NCI-H2171 (cell line): ENCODE results near the gene ATRNL1.

Source experiments
- DNase-seq: peaks from one replicate; lab custom pipeline; 2025; lab: John Stamatoyannopoulos, UW

The ATRNL1 gene

DNA sequence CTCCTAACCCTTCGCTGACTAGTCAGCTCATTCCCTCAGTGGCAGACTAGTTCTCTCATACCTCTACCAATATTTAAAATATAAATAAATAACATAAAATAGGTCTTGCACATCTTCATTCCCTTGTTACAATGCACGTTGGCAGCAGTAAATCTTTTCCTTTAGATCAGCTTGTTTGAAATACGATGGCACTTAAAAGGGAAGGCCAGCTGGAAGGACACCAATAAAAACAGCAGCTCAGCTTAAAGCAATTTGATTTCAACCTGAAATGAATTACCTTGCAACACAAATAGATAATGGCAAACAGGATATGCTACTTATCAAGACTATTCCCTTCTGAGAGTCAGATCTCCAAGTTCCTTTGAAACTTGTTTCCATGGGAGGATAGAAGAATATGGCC lies 858.1 kb downstream of the ATRNL1 start:
- no peak for DNase-seq

GRCh38 chr10:115953281-115953680 lies 860.1 kb downstream of the ATRNL1 start:
- no peak for DNase-seq

GRCh38 chr10:115953968-115954367 lies 860.8 kb downstream of the ATRNL1 start:
- no peak for DNase-seq

GRCh38 chr10:115956225-115957011 lies 863.3 kb downstream of the ATRNL1 start:
- DNase-seq = no peak

GRCh38 chr10:115957012-115957399 lies 863.8 kb downstream of the ATRNL1 start:
- DNase-seq = no peak

DNA sequence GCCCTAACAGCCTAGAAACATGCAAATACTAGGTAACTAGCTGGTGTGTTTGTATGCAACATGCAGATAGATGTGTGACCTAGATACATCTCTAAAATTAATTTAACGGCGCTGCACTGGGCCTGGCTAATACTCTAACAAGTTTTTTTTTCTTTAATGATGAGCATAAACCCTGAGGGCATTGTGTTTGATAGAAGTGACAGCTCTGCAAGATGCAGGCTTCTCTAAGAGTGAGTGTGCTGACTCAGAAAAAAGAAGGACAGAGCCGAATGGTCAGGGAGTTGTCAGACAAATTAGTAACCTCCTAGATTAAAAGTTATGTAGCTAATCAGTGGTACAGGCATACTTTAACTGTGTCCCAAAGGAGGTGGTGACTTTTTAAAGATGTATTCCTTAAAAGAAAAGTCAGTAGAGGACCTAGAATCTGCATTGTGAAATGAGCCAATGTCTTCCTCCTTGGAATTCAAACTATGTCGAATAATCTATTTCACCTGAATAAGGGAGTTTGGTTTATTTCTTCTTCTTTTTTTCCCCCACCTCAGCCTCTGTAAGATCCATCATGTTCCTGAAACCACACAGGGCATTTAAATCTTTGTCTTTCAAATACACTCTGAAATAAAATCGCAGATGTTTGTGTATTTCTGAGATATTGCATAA lies 864.7 kb downstream of the ATRNL1 start:
- DNase-seq = no peak

- peak; percentile 38 for DNase-seq
These were observed 870.7 kb downstream of the ATRNL1 start for GRCh38 chr10:115963848-115964247.

GRCh38 chr10:115964827-115965226 lies 871.7 kb downstream of the ATRNL1 start:
- no peak for DNase-seq

DNA sequence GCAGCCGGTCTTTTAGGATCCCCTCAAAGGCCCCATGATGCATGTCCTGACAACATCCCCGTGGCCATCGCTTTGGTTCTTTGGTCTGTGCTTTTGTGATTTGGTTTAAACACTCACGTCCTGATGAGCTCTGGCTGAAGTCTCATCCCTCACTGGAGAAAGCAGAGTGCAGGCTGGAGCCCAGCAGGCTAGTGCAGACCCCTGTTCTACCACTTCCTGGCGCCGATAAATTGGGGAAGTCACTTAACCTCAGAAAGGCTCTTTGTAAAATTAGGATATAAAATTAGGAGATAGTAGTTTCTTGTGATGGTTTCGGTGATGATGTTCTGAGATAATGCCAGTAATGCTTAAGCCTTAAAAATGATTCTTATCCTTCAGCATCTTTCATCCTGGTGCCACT lies 872.2 kb downstream of the ATRNL1 start:
- DNase-seq = no peak

- DNase-seq = no peak
These were observed 875.1 kb downstream of the ATRNL1 start for GRCh38 chr10:115968236-115968635.

- no peak for DNase-seq
These were observed 876.4 kb downstream of the ATRNL1 start for GRCh38 chr10:115969591-115969990.

GRCh38 chr10:115971921-115972320 lies 878.8 kb downstream of the ATRNL1 start:
- no peak for DNase-seq

- DNase-seq = no peak
These were observed 879.3 kb downstream of the ATRNL1 start for GRCh38 chr10:115972426-115972825.

DNA sequence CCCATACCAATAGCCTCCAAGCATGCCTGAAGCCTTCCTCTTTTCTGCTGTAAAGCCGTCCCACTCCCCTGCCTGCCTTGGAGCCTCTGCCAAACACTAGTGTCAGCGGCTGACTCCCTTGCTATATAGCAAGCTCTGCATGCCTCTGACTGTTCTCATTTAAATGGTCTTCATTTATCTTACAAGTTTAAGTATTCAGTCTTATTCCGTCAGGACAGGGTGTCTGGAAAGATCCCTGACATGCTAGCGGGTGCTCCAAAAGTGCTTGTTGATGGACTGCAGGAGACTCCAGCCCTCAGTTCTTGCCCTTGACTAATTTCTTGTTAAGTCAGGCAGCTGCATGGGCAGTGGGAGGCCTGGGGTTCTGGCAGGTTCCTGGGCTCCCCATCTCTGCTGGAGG lies 881.2 kb downstream of the ATRNL1 start:
- no peak for DNase-seq

GRCh38 chr10:115974816-115975430 lies 881.8 kb downstream of the ATRNL1 start:
- no peak for DNase-seq

GRCh38 chr10:115975506-115975905 lies 882.3 kb downstream of the ATRNL1 start:
- DNase-seq = no peak

- no peak for DNase-seq
These were observed 883.2 kb downstream of the ATRNL1 start for GRCh38 chr10:115976342-115976741.

DNA sequence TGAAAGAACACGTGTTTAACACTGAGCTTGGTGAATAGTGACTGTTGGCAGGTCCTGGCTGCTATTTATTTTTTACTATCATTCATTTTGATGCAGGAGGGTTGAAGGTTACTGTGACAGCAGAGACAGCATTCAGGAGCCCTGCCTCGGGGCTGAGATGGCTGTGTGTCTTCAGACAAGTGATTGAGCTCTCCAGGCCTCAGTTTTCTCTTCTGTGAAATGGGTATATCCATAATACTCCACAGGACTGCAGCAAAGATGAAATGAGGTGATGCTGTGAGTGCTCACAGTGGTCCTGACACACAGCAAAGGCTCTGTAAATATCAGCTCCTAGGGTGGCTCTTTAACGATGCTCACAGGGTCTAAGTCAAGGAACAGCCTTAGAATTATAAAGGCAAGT lies 884.7 kb downstream of the ATRNL1 start:
- no peak for DNase-seq

DNA sequence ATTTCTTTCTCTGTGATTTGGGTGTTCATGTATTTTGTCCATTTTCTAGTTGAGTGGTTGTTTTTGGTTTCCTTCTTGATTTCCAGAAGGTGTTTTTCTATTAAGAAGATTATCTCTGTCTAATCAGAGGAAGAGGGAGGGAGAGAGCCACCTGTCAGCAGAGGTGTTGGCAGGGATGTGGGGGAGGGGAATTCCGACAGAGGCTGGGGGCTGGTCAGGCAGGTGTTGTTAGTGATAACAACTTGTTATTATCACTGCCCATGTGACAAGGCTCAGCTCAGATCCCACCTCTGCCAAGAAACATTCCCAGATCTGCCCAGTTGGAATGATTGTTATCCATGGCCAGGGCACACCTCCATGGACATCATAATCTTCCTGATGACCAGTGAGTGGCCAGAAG lies 886.4 kb downstream of the ATRNL1 start:
- DNase-seq = no peak

DNA sequence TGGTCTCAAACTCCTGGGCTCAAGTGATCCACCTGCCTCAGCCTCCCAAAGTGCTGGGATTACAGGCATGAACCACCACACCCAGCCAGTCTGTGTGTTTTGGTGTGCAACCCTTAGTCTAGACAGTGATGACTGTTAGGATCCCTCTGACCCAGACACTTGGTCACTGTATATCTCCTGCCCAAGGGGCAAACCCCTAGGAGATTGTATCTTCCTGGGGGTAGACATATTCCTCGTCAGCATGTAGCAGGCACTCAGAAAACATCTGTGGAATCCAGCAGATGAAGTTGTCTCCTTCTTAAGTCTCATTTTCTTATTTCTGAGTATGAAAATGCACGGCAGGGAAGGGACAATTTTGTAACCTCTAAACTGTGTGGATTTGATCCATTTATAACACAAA lies 887.3 kb downstream of the ATRNL1 start:
- DNase-seq = no peak

DNA sequence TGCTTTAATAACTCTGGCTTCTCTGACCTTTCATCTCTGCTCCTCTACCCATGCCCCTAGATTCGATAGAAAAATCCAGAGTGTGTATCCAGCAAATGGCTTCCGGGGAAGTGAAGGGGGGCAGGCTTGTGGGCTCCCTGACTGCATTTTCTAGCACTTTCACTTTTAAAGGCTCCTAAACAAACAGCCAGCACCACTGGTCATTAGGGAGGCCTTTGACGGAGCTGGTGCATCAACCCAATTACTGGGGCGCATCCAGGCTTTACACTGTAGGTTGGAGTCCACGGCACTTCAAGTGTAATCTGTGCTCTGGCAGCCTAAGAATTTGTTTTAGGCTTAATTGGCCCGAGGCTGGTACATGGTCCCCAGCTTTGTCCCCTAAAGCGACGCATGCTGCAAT lies 887.9 kb downstream of the ATRNL1 start:
- DNase-seq = no peak

DNA sequence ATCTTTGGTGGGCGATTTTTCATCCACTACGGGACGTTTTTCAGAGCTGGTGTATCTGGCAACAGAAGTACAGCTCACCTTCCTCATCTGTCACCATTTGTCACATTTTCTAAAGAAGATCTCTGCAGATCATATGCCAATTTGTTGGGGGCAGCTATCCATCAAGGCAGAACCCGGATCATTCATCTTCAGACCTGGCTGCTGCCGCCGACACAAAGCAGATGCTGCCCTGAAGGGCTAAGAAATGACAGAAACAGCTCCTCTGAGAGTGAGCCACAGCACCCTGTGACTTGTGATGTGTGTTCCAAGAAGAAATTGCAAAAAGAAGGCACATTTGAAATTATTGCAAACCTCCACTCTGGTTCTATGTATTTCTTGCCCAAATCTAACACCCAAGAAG lies 888.9 kb downstream of the ATRNL1 start:
- no peak for DNase-seq

GRCh38 chr10:115982526-115982925 lies 889.4 kb downstream of the ATRNL1 start:
- DNase-seq = no peak
